HL-60 (cell line): ENCODE results near the gene BZW2.

Experiments
- DNase-seq, 2 experiments: peaks; one replicate each; pipeline ENCODE4 v3.0.0-alpha.2; 2010 to 2020; ENCODE audit warnings: low read depth in 1 of 2, low spot score in 1 of 2
- H3K27ac ChIP-seq: fragments of 250-450 bp; sonication (Bioruptor Pico); replicated peaks from 2 replicates; pipeline ENCODE4 v1.5.1; 2020; ENCODE audit warnings: mild to moderate bottlenecking, moderate library complexity
- H3K27me3 ChIP-seq: fragments of 250-450 bp; sonication (Bioruptor Pico); 2 replicates; pipeline ENCODE4 v1.5.1; 2021; ENCODE audit warnings: mild to moderate bottlenecking, moderate library complexity; ENCODE audit not compliant: insufficient read depth, poor library complexity, severe bottlenecking
- H3K4me3 ChIP-seq: replicated peaks from 2 replicates; pipeline ENCODE4 v1.5.1; 2011; ENCODE audit warnings: mild to moderate bottlenecking, control low read depth, low read length; ENCODE audit not compliant: insufficient read depth
- GABPA ChIP-seq: IDR thresholded peaks from 2 replicates; pipeline ENCODE4 v1.6.1; 2012; ENCODE audit warnings: low read depth
- POLR2AphosphoS5 ChIP-seq: IDR thresholded peaks from 2 replicates; pipeline ENCODE4 v1.6.1; 2012; ENCODE audit warnings: low read depth
- SPI1 ChIP-seq: IDR thresholded peaks from 2 replicates; pipeline ENCODE4 v1.6.1; 2012; ENCODE audit warnings: low read depth, mild to moderate bottlenecking, borderline replicate concordance
- TF ChIP-seq, protein P1 (sequence below): IDR thresholded peaks from 2 replicates; pipeline ENCODE4 v1.6.1; 2012; ENCODE audit warnings: low read depth; ENCODE audit not compliant: insufficient replicate concordance
- TF ChIP-seq, protein P2 (sequence below): IDR thresholded peaks from one replicate; pipeline ENCODE4 v1.5.1; 2011; ENCODE audit warnings: low read length, control low read depth, inconsistent platforms; ENCODE audit not compliant: insufficient read depth

BZW2 gene

DNA sequence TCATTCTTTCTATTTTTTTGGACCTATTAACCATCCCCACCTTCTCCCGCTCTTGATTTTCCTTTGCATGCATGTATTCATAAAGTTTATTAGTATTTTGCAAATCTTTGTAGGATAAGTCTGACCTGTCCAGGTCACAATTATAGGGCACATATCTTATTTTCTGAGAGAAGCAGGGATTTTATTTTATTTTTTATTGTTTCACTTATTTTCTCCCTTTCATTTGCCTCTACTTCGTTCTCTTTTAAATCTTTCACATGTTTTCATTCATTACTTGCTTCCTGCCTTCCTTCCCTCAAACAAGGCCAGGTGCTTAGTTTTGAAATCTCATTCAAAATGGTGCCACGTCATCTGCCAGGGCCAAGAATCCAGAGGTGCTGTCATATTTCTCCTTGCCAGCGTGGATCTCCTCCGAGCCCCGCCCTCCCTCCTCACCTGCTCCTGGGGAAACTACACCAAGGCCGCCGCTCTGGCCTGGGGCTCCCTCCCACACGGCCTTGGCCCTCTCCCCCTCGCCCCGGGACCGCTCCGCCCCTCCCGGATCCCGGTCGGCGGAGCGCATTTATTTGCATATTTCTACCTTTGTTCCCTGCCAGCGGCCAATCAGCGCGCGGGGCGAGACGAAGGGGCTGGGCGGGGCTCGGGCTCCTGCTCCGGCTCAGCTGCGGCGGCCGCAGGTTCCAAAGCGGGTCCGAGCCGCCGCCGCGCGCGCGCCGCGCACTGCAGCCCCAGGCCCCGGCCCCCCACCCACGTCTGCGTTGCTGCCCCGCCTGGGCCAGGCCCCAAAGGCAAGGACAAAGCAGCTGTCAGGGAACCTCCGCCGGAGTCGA lies 107.3 kb downstream of the BZW2 start, which contains the start of gene TSPAN13:
TSPAN13 (plus strand) TSS at position 654 of the 830 bp plus-strand sequence. CDS start 213 bp downstream, outside the sequence.
- peak within 1 kb of the TSS; percentile 71 for H3K4me3 ChIP-seq
- no peak within 1 kb of the TSS for H3K27ac ChIP-seq
- TF ChIP-seq, protein P1, sequence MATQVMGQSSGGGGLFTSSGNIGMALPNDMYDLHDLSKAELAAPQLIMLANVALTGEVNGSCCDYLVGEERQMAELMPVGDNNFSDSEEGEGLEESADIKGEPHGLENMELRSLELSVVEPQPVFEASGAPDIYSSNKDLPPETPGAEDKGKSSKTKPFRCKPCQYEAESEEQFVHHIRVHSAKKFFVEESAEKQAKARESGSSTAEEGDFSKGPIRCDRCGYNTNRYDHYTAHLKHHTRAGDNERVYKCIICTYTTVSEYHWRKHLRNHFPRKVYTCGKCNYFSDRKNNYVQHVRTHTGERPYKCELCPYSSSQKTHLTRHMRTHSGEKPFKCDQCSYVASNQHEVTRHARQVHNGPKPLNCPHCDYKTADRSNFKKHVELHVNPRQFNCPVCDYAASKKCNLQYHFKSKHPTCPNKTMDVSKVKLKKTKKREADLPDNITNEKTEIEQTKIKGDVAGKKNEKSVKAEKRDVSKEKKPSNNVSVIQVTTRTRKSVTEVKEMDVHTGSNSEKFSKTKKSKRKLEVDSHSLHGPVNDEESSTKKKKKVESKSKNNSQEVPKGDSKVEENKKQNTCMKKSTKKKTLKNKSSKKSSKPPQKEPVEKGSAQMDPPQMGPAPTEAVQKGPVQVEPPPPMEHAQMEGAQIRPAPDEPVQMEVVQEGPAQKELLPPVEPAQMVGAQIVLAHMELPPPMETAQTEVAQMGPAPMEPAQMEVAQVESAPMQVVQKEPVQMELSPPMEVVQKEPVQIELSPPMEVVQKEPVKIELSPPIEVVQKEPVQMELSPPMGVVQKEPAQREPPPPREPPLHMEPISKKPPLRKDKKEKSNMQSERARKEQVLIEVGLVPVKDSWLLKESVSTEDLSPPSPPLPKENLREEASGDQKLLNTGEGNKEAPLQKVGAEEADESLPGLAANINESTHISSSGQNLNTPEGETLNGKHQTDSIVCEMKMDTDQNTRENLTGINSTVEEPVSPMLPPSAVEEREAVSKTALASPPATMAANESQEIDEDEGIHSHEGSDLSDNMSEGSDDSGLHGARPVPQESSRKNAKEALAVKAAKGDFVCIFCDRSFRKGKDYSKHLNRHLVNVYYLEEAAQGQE = no peak
- no peak for TF ChIP-seq SPI1
- no peak for TF ChIP-seq POLR2AphosphoS5
- TF ChIP-seq, protein P2, sequence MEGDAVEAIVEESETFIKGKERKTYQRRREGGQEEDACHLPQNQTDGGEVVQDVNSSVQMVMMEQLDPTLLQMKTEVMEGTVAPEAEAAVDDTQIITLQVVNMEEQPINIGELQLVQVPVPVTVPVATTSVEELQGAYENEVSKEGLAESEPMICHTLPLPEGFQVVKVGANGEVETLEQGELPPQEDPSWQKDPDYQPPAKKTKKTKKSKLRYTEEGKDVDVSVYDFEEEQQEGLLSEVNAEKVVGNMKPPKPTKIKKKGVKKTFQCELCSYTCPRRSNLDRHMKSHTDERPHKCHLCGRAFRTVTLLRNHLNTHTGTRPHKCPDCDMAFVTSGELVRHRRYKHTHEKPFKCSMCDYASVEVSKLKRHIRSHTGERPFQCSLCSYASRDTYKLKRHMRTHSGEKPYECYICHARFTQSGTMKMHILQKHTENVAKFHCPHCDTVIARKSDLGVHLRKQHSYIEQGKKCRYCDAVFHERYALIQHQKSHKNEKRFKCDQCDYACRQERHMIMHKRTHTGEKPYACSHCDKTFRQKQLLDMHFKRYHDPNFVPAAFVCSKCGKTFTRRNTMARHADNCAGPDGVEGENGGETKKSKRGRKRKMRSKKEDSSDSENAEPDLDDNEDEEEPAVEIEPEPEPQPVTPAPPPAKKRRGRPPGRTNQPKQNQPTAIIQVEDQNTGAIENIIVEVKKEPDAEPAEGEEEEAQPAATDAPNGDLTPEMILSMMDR = no peak
- no peak for TF ChIP-seq GABPA
- peak; percentile 34 to 81 for DNase-seq
- H3K27me3 ChIP-seq = peaks cover 3% of the 10 kb centered on the region

- TF ChIP-seq POLR2AphosphoS5 = no peak
- TF ChIP-seq, protein P2 = no peak
- TF ChIP-seq, protein P1 = no peak
- no peak for TF ChIP-seq GABPA
- no peak for TF ChIP-seq SPI1
- DNase-seq = peak in 1 of 2 experiments; percentile 1
- no peak overlapping the region for H3K27ac ChIP-seq
- H3K4me3 ChIP-seq = peak overlapping the region; percentile 71
- peaks cover 3% of the 10 kb centered on the region for H3K27me3 ChIP-seq
These were observed 108.2 kb downstream of the BZW2 start for GRCh38 chr7:16753932-16754855.

DNA sequence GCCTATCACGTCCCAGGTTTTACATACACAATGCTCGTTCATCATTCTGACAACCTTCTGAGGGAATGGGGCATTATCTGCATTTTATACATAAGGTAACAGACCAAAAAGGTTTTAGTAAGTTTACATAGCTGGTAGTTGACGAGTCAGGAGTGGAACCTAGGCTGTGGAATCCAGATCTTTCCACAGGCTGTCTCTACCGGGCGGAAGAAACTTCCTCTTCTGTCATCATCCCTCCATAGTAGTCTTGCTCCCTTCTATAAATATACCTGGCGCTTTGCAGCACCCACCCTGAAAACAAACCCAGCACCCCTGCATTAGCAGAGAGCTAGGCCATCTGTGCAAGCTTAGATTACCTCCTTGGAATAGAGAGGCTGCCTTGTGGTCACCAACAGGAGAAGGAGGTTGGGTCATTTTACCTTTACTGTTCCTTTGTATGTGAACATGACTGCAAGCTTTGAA lies 108.9 kb downstream of the BZW2 start:
- H3K4me3 ChIP-seq = no peak overlapping the region
- TF ChIP-seq POLR2AphosphoS5 = no peak
- no peak for TF ChIP-seq SPI1
- TF ChIP-seq, protein P2 = no peak
- TF ChIP-seq GABPA = no peak
- DNase-seq = no peak
- no peak overlapping the region for H3K27ac ChIP-seq
- peaks cover 3% of the 10 kb centered on the region for H3K27me3 ChIP-seq
